Activated T-cell treated with anti-CD3 and anti-CD28 coated beads, Interleukin-2, amount 50 U/mL, for 48 hours (primary cell): Measurements from ENCODE around the gene SPEM3.

Source experiments
- DNase-seq, 2 experiments: peaks; one replicate each; pipeline ENCODE4 v3.0.0-alpha.2; 2020

The SPEM3 gene

DNA sequence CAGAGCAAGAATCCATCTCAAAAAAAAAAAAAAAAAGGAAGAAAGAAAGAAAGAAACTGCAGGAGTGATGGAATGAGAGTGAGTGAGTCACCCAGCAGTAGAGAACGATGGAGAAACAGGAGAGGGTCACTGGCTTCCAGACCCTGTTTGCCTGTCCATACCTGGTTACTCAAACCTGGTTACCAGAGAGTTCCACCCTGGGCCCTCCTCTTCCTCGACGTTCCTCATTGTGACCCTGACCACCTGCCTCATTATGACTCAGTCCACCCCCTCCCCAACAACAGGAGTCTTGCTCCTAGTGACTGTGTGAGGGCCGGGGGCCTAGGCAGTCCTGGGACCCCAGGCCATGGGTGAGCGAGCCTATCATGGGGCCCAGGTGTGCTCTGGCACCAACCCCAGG lies at the start of gene SPEM3:
Gene SPEM3, plus strand, starts transcription at position 301 of the 400 bp plus-strand sequence. Its CDS starts 46 bp downstream, at position 347.
- no peak for DNase-seq

DNA sequence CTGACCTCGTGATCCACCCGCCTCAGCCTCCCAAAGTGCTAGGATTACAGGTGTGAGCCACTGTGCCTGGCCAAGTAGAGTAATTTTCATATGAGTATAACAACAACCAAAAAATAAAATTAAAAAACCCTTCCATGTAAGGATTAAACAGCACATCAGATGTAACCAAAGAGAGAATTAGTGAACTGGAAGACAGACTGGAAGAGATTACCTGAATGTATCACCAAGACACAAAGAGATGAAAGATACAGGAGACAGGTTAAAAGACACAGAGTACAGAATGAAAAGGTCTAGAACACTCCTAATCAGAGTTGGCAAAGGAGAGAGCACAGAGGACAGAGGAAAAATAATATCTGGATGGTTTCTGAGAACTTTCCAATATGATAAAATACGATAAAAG lies 49.5 kb upstream of the SPEM3 start:
- DNase-seq, result no peak

DNA sequence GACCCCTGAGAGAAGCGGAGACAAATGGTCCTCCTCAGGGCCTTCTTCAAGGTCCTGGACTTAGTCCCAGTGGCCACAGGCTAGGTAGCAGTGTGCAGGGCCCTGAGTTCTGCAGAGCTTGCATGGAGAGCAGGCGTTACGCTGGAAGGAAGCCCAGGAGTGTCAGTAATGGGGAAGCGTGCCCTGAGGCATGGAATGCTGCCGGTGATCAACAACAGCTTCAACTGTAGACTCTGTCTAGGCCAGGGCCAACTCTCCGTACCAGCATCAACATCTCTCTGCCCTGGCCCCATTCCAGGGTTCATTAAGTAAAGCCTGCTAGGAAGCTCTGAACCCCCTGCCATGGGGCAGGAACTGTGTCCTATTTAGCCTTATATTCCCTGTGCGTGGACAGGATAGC lies 48.3 kb upstream of the SPEM3 start:
- DNase-seq, result no peak

DNA sequence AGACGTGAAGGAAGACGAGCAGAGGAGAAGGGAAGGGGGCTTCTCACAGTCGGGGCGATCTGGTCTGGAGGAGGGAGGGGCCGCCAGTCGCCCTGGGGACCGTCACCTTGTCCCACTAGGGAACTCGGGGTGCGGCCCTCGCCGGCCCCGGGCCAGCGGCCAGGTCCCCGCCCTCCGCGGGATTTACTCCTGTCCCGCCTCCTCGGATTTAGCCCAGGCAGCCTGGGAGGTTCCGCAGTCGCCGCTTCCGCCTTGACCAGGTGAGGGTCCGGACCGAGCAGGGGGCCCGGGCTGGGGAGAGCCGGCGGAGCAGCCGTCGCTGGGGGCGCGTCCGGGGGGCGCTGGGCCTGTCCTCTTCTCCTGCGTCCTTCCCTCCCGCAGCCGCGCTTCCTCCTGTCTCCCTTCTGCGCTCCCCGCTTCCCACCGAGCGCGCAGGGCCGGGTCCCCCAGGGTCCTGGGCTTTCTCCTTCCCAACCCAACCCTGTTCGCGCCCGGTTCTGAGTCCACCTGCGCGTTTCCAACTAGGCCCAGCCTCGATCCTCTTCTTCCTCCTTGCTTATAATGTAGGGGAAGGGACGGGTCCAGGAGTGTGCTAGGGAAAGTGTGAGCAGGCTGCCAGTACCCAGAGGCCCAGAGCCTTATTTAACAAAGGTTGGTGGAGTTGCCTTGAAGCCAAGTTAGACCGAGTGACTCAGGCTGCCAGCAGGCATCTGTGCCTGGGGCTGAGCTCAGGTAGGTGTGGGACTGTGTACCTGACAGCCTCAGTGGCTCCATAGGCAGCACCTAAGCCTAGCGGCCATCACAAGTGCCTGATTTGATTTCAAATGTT lies 47.6 kb upstream of the SPEM3 start, which contains the start of gene TNK1:
Gene TNK1, plus strand, starts transcription at position 235 of the 829 bp plus-strand sequence. CDS start 1,838 bp downstream, outside the sequence.
- peak in 1 of 2 experiments; percentile 29 for DNase-seq

DNA sequence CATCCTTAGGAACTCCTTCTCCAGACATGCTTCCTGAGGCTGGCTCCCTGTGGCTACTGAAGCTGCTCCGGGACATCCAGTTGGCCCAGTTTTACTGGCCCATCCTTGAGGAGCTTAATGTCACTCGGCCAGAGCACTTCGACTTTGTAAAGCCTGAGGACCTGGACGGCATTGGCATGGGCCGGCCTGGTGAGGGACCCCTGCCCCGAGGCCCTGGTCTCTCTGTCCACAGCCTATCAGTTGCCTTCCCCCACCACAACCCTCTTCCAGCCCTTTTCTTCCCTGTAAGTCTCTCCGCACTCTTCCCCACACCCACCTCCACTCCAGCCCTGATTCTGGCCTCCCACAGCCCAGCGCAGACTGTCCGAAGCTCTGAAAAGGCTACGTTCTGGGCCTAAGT lies 45.8 kb upstream of the SPEM3 start:
- DNase-seq, result no peak

- no peak for DNase-seq
These were observed 45.3 kb upstream of the SPEM3 start for GRCh38 chr17:7383371-7383741.

- peak; percentile 86 to 89 for DNase-seq
These were observed 44.7 kb upstream of the SPEM3 start for GRCh38 chr17:7383742-7384488.

DNA sequence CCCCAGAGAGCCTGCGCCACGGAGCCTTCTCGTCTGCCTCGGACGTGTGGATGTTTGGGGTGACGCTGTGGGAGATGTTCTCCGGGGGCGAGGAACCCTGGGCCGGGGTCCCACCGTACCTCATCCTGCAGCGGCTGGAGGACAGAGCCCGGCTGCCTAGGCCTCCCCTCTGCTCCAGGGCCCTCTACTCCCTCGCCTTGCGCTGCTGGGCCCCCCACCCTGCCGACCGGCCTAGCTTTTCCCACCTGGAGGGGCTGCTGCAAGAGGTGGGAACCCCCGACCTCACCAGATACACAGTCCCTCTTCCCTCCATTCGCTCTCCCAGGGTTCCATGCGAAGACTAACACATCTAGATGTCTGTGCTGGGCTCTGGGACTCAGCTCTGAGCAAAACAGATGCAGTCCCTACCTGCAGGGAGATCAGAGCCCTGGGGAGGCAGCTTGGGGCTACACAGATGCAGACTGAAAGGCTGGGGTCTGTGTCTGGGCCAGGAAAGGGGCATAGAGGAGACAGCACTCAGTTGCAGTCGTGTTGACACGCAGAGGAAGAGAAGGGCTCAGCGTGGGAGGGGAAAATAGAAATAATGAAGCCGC lies 44.1 kb upstream of the SPEM3 start:
- no peak for DNase-seq

DNA sequence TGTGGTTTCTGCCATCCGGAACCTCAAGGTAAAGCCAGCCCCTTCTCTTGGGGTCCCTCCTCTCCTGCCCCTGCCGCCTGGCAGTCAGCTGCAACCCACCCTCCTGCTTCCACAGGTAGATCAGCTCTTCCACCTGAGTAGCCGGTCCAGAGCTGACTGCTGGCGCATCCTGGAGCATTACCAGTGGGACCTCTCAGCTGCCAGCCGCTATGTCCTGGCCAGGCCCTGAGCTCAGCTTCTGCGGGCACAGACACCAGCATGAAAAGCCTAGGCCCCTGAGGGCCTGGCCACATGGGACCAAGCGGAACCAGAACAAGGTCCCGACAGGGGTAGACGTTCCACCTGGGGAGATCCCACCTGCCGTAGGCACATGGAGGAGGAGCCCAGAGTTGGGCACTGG lies 39.8 kb upstream of the SPEM3 start:
- DNase-seq, result no peak

DNA sequence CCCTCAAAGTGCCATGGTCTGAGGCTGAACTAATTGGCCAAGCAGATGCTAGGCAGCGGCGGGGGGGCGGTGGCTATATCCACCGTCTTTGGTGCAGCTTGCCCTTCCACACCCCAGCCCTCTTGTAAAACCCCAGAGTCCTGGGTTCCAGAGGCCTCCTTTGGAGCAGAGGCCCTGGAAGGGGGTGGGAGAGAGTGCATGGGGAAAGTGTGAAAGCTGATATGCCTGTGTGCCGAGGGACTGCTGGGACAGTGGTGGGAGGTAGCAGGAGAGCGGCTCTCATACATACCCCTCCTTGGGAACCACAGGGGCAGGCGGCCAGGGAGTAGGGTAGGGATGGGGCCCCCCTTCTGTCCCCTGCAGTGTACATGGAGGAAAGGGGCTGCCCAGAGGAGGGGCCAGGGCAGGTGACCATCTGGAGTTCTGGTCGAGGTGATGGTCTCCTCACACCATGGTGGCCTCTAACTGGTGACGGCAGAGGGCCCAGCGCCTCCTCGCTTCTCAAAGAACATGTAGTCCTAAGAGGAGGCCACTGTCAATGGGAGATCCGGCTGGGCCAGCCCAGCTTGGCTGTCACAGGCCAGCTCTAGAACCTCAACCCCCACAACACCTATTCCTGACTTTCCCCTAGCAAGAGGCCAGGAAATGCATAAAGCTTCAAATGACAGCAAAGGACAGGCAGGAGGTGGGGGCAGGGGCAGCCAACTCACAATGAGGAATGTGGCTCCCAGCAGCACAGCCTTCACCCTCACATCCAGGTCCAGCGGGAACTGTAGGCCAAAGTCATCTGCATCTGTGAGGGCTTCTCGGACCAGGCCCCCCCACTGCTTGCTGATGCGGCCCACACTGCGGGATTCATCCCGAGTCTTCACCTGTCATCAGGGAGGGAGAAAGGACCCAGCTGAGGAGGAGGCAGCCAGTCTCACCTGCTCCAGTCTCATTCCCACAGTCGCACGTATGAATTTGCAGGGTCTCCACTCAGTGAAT lies 38.4 kb upstream of the SPEM3 start:
- no peak for DNase-seq

DNA sequence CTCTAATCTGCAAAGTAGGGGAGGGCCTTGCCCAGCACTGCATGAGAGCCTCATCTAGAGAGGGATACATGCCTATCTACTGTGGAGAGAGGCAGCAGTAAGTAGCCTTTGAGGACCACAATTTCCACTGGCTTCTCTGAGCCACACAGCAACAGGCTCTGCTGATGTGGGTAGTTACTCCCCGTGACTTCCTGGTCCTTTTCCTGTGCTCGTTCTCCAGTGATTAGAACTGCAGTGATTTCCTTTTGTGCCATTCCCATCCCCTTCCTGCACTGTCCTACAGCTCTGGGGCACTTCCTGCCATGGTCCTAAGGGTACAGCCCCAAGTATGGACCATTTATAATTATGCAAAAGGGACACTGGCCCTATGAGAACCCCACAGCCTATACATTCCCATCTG lies 37.4 kb upstream of the SPEM3 start:
- no peak for DNase-seq

GRCh38 chr17:7392696-7393612 lies 35.7 kb upstream of the SPEM3 start:
- no peak for DNase-seq

GRCh38 chr17:7393613-7394451 lies 34.8 kb upstream of the SPEM3 start:
- DNase-seq, result peak; percentile 44 to 49

GRCh38 chr17:7394452-7395191 lies 34.0 kb upstream of the SPEM3 start, which contains the start of gene PLSCR3:
PLSCR3 (minus strand) TSS chr17:7394525; CDS start chr17:7394110, 415 bp downstream.
- DNase-seq, result peak; percentile 90 to 93

DNA sequence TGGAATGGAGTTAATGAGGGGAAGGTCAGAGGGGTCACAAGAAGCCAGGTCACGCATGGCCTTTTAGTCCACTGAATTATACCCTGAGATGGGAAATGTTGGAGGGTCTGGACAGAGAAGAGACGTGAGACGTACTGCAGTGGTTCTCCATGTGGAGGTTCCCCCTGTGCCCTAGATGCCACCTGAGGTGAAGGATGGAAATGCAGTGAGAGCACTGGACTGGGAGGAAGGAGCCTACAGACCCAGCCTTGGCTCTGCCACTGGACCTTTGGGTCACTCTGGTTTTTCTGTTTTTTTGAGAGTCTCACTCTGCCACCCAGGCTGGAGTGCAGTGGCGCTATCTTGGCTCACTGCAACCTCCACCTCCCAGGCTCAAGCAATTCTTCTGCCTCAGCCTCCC lies 32.5 kb upstream of the SPEM3 start:
- DNase-seq, result no peak

GRCh38 chr17:7398612-7399011 lies 30.0 kb upstream of the SPEM3 start:
- DNase-seq, result no peak

- DNase-seq, result peak; percentile 52 to 53
These were observed 25.5 kb upstream of the SPEM3 start for GRCh38 chr17:7403043-7403726.

DNA sequence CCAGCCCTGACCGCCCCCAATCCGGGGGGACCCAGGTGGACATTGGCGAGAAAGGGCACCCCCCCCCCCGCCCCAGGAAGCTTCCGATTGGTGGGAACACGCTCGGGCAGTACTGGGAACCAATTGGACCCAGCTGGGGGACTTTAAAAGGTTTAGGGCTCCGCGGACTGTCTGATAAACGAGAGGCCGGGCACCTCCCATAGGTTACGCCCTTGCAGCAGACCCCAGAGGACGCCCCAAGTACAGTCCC lies 25.0 kb upstream of the SPEM3 start:
- no peak for DNase-seq
